CD4-positive, alpha-beta T cell treated with Interleukin-4 for 1 hour (primary cell): ENCODE data around the gene IFNA16.
"Not testable (repeated sequence)": the region's sequence is repeated elsewhere in the genome, so short reads cannot be mapped to it uniquely, and the experiment has no call there.

Experiments used
- DNase-seq, 2 donors: peaks; one replicate each; pipeline ENCODE4 v3.0.0-alpha.2; 2020 to 2022

The IFNA16 gene

GRCh38 chr9:21194867-21195776 is 22.0 kb downstream of the IFNA16 start:
- peak; percentile 59 to 70 for DNase-seq

- DNase-seq: not testable (repeated sequence)
Measured at GRCh38 chr9:21187487-21187886, 29.6 kb downstream of the IFNA16 start, which contains the start of gene IFNA4. TSS of gene IFNA4 (minus strand) at chr9:21187587. CDS start at chr9:21187531, 56 bp downstream.

DNA sequence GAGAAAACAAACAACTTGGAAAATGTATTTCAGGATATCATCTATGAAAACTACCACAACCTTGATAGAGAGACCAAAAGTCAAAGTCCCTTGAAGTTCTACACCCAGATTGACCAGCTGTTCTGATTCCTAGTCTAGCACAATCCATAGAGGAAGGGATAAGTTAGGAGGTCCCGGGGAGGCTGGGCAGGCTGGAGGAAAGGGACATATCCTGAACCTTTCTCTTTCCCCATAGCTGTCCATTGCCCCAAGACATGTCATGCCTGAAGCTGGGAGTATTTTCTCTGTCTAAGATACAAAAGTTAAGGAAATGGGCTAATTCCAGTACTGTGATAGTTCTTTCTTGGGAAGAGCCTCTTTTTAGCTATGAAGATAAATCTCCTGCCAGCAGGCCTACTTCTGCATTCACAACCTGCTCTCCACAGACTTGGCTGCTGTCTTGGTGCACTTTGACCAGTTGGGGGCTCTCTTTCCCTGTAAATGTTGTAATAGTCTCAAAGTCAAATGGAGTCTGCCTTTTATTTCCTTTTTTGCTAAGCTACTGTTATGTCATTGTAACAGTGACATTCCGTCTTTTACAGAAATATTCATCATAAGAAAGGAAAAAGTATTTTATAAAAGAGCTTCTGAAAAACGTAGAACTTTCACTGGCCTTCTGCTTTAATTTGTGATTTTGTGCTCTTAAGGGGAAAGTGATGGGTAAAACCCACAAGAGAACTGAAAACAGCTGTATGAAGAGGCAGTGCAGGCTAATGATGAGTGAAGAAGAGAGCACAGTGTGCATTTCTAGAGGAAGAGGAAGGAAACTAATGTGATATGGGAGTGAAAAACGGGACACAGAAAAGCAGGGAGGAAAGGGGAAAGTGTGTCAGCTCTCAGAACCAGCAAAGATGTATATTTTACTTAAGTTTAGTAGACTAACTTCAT is 34.0 kb downstream of the IFNA16 start:
- DNase-seq: peak; percentile 47 to 59

- DNase-seq: no peak
Measured at GRCh38 chr9:21174671-21175070, 42.4 kb downstream of the IFNA16 start.

DNA sequence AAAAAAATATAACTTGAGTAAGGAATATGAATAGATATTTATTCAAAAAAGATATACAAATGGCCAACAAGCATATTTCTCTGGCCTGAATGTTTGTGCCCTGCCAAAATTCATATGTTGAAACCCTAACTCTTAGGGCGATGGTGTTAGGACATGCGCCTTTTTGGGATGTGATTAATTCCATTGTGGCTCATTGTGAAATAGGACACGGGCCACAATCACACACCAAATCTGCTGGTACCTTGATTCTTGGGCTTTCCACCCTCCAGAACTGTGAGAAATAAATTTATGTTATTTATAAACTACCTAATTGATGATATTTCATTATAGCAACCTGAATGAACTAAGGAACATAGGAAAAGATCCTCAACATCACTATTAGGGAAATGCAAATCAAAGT is 45.0 kb downstream of the IFNA16 start:
- no peak for DNase-seq

DNA sequence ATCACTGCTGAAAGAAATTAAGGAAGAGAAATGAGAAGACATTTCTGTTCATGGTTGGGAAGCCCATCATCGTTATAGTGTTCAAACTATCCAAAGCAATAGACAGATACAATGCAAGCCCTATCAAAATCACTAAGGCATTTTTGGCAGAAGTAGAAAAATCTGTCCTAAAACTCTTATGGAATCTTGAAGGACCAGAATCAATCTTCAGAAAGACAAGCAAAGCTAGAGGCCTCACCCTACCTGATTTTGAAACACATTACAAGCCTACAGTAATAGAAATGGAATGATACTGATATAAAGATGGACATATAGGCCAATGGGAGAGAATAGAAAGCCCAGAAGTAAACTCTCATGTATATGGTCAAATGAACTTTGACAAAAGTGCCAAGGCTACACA is 45.8 kb downstream of the IFNA16 start:
- no peak for DNase-seq

DNA sequence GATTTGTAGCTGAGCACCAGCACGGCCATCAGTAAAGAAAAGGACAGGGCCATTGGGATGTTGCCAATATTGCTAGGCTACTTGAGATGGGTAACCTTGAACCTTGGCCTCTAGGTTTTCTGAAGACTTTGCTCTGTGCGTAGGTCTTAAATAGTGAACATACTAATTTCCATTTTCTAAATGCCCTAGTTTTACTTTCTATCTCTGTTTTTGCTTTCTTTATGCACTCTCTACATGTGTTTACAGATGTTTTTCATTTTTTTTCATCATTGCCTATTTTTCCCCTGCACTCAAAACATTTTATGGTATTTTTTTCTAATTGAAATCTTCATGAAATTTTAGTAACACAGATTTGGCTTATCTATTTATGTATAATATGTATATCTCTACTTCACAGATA is 50.6 kb downstream of the IFNA16 start, which contains the start of gene IFNA21:
Gene IFNA21 (minus strand): TSS at position 101 of the 400 bp plus-strand sequence. CDS start 48 bp downstream, at position 53.
- not testable (repeated sequence) for DNase-seq
